Measurements from ENCODE around the gene OSBPL3.
A peak's percentile ranks its signal among the peaks of the same experiment; 100 is the strongest.

The OSBPL3 gene

DNA sequence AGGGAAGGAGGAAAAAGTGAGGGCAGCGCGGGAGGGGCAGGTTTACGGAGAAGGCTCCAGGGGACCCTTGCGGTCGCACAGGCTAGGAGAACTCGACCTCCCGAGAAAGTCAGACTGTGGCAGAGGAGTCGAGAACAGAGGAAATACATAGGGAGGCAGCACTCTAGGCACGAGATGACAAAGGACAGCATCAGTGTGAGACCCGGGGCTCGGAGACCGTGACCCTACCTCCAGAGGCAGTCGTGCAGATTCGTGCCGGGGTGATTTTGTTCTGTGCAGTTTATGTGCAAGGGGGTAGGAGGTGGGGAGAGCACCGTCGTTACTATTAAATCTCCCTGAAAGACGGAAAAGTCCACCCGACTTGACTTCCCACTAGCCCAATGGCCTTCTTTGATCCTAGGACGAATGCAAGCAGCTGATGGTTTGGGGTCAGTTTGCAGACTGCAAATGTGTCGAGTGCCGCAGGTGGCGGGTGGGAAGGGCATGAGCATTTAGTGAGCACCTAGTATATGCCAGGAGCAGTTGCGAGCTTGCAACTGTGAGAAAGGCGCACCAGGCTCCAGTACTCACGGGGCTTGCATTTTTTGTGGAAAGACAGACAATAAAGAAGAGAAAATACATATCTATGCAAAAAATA is 674 bp upstream of the OSBPL3 start:
- peak; percentile 64 for DNase-seq

- DNase-seq: peak; percentile 28
Observed at GRCh38 chr7:24979470-24979862, 512 bp downstream of the OSBPL3 start.

DNA sequence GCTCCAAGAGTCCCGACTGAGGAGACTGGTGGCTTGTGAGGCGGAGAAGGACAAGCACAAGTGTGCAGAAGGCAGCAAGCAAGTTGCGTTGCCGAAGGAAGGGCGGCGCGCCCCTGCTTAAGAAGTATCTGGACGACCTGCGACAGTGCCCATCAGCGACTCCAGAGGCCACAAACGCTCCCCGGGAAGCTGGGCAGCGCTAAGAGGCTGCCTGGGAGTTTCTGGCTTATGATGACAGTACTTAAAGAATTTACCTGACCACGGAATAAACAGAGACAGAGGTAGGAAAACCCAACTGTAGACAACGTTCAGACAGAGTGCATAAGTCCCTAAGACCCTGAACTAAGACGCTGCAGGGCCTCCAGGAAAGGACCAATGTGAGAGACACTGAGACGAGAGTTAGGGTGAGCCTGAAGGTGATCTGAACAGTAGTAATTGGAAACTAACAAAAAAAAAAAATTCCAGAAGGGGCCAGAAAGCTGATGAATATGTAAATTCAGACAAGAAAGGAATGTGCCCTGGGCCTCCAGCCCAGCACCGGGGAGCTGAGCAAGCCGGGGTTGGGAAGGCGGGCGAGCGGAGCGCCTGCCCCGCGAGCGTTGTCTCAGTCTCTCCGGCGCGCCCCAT is 1.0 kb downstream of the OSBPL3 start:
- DNase-seq: no peak

DNA sequence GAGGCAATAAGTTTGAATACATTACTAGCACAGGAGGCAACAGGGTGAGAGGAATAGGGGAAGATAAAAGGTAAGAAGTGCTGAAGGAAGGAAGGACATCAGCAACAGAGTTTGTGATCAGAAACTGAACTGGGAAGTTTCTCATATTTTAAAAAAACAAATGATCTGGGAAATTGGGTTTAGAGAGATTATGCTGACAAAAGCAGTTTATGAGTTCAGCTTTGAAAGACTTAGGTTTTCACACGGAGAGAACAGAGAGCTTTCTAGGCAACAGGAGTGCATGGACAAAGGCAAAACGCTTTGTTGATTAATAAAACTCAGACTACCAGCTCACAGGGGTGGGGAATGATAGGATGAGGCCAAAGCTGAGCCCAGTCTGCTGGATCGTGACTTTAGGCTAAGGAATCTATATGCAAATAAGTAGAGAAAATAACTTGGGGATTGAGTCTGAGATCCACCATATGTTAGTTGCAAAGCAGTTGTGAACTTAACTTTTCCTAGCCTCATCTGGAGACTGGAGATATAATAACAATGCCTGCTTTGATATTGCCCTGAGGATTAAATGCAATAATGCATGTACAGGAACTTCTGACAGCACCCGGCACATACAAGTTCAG is 4.2 kb downstream of the OSBPL3 start:
- DNase-seq: no peak

DNA sequence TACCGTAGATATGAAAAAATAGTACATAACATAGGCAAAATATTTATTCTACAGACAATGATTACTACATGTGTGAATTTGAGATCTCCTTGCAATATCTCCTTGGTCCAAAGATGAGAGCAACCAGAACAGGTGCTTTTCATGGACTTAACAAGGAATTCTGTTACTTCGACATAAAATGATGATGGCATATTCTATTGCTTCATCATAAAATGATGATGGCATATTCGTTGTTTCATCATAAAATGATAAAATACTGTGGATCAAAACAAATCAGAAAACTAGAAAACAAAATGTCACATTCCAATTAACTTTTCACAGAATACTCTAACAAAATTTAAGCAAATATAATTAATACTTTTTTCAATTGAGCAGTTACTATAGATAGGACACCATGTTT is 4.8 kb downstream of the OSBPL3 start:
- no peak for DNase-seq

- no peak for DNase-seq
Observed at GRCh38 chr7:24974026-24974832, 5.7 kb downstream of the OSBPL3 start.

DNA sequence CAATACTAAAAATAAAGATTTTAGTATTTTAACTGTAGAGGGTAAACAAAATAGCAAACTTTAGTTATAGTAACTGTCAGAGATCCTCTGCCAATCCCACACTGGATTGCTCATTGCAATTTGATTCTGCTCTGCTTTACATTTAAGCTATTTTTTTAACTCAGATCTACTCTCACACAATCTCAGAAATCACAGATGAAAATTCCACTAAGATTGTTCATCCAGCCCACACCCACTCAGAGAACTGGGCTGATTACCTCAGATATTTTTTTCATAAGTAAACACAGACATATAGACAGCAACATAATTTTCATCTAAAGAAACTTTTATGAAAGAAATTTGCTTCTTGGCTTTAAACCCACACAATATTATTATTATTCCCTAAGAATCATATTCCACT is 7.0 kb downstream of the OSBPL3 start:
- DNase-seq: no peak

DNA sequence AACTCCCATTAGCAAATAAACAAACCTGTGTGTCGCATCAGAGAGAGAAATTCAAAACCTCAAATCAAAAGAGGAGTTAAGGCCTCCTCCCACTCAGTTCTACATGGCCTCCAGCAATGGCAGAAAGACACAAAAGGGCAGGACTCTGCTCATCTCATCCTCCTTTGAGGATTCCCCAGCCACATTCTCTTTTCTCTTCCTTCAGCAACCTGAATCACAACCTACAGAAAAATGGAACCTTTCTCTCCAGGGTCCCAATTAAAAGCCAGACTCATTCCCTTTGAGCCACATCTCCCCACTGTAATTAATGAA is 7.9 kb downstream of the OSBPL3 start:
- no peak for DNase-seq

GRCh38 chr7:24971333-24972165 is 8.4 kb downstream of the OSBPL3 start:
- no peak for DNase-seq

DNA sequence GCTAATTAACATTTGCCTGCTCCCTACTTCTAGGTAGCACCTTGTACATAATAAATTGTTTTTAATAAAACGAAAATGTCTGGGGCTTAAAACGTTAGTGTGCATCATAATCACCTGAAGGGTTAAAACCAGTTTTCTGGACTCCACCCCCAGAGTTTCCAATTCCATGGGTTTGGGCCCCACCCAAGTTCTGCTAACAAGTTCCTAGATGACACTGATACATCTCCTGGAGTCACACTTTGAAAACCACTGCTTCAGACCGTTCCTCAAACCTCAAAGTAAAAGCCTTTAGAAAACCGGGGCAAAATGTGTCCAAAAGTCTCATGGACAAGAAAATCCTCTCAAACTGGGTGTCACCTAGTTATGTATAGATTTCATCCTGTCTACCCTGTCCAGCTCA is 9.3 kb downstream of the OSBPL3 start:
- DNase-seq: no peak

- no peak for DNase-seq
Observed at GRCh38 chr7:24968165-24968564, 11.8 kb downstream of the OSBPL3 start.

- no peak for DNase-seq
Observed at GRCh38 chr7:24967696-24968095, 12.3 kb downstream of the OSBPL3 start.

GRCh38 chr7:24966802-24967201 is 13.2 kb downstream of the OSBPL3 start:
- no peak for DNase-seq

DNA sequence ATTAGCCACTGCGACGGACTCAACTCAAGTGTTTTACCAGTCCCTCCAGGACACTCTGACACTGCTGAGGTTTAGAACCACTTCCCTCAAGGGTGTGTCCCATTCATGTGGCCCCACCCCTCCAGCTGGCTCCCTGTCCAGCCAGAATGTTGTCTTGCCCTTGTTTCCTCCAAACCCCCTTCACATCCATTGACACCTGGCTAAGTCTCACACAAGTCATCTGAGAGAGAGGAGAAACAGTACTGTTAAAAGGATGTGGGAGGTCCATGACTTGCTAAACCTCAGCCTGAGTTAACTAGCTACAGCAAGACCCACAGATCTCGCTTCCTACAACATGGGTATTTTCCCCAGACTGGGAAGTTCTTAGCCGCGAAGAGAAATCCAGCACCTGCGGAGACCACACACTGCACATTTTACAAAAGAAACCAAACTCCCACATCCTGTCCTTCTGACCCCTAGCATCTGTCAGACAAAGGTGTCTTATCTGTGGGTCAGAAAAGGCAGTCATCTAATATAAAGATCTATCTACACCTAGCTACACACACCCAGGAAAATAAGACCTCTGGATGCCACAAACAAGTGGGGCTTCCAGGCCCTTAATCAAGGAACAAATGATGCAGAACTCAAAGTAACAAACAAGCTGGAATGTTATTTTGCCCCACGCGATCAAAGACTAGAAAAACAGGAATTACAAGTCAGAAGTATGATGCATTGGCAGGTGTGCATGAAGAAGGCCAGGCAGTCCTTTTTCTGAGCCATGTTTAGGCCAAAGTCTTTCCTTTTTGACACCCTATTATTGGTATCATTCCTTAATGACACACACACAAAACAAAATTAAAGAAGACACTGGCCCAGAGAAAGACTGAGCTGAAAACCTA is 13.9 kb downstream of the OSBPL3 start:
- DNase-seq: peak; percentile 89

DNA sequence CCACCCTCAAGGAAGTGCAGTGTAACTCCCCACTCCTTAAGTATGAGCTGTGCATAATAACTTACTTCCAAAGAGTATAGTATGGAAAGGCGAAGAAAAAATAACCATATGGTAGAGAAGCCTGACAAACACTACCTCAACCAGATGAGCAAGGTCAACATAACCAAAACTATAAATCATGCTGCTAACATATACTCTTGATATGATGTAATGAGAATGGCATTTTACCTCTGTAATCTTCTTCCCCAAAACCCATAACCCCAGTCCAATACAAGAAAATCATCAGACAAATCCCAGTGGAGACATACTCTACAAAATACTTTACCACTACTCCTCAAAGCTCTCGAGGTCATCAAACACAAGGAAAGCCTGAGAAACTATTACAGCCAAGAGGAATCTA is 15.8 kb downstream of the OSBPL3 start:
- no peak for DNase-seq

DNA sequence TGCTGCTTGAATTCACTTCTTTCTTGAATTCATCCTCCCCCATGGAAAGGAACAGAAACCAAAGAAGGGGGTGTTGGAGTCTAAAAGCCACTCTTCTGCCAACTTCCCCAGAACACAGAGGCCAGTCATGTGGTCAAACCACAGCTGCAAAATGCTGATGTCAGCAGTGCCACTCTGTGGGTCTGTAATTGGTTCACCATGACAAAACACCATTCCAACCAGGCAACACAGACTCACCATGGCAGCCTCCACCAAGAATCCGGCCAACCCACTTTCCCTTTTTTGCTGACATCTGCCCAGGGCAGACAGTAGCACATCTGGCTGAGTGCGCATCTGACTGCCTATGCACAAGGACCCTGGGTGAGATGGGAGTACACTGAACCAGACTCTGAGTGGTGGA is 16.8 kb downstream of the OSBPL3 start:
- no peak for DNase-seq

- no peak for DNase-seq
Observed at GRCh38 chr7:24962418-24962962, 17.5 kb downstream of the OSBPL3 start.

- no peak for DNase-seq
Observed at GRCh38 chr7:24959735-24960485, 20.1 kb downstream of the OSBPL3 start.

DNA sequence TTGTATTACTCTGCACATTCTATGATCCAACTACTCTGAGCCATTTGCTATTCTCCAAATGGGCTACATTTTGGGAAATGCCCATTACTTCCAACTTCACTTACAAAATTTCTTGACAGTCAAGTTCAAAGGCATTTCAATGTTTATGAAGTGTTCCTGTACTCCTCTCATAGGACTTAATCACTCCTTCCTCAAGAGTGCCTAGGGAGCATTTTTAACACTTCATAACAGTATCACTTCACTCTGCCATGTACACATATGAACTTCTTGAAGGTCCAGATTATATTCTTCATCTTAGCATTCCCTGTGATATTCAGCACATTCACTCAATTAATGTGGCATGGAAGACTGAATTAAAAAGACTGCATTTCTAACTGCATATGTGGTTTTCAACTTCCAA is 21.6 kb downstream of the OSBPL3 start:
- DNase-seq: no peak

- no peak for DNase-seq
Observed at GRCh38 chr7:24956021-24956420, 24.0 kb downstream of the OSBPL3 start.

DNA sequence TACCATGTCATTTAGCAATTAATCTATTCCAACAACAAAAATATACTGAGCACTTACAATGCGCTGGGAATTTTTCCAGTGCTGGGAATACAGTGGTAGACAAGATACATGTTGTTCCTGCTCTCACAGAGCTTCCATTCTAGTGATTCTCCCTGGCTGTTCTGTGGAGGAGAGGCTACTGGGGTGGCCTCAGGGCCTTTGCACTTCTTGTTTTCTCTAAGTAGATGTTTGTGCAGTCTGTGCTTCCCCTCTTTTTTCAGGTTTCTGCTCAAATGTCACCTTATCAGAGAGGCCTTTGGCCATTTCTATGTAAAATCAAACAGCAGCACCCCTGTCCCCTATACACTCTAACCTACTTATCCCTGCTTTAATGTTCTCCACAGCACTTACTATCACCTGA is 24.7 kb downstream of the OSBPL3 start:
- DNase-seq: no peak

All from NCI-H748 treated with DMSO at 0.1 percent for 48 hours (cell line).